HG02973 (cell line): ENCODE data around the gene SOX30.
A peak's percentile ranks its signal among the peaks of the same experiment; 100 is the strongest.

Source experiments
- ATAC-seq: cut with Tn5 transposase; IDR thresholded peaks from one replicate; pipeline ENCODE4 v1.9.1; 2021; ENCODE audit warnings: moderate library complexity; ENCODE audit not compliant: unreplicated experiment

The SOX30 gene

GRCh38 chr5:157610990-157611389 lies 41.2 kb downstream of the SOX30 start:
- ATAC-seq, result no peak

- ATAC-seq, result no peak
Measured at GRCh38 chr5:157608972-157609565, 43.2 kb downstream of the SOX30 start.

GRCh38 chr5:157607371-157608161 lies 44.7 kb downstream of the SOX30 start:
- ATAC-seq, result peak; percentile 32

GRCh38 chr5:157606046-157606445 lies 46.2 kb downstream of the SOX30 start:
- no peak for ATAC-seq

- ATAC-seq, result no peak
Measured at GRCh38 chr5:157603333-157604190, 48.7 kb downstream of the SOX30 start.

- peak; percentile 45 for ATAC-seq
Measured at GRCh38 chr5:157602505-157602904, 49.7 kb downstream of the SOX30 start.

- no peak for ATAC-seq
Measured at GRCh38 chr5:157600252-157600651, 52.0 kb downstream of the SOX30 start.

- ATAC-seq, result no peak
Measured at GRCh38 chr5:157599565-157599964, 52.7 kb downstream of the SOX30 start.

- peak; percentile 37 for ATAC-seq
Measured at GRCh38 chr5:157598350-157598936, 53.8 kb downstream of the SOX30 start.

GRCh38 chr5:157597277-157597676 lies 55.0 kb downstream of the SOX30 start:
- no peak for ATAC-seq

GRCh38 chr5:157596487-157596886 lies 55.8 kb downstream of the SOX30 start:
- ATAC-seq, result peak; percentile 73

- no peak for ATAC-seq
Measured at GRCh38 chr5:157594675-157595459, 57.4 kb downstream of the SOX30 start.

- no peak for ATAC-seq
Measured at GRCh38 chr5:157594257-157594656, 58.0 kb downstream of the SOX30 start.

- no peak for ATAC-seq
Measured at GRCh38 chr5:157593052-157593757, 59.0 kb downstream of the SOX30 start.

GRCh38 chr5:157592594-157592993 lies 59.6 kb downstream of the SOX30 start:
- peak; percentile 21 for ATAC-seq

- no peak for ATAC-seq
Measured at GRCh38 chr5:157590478-157590877, 61.8 kb downstream of the SOX30 start.

GRCh38 chr5:157584628-157585027 lies 67.6 kb downstream of the SOX30 start:
- ATAC-seq, result no peak

GRCh38 chr5:157582731-157583620 lies 69.3 kb downstream of the SOX30 start:
- ATAC-seq, result peak; percentile 59

- ATAC-seq, result no peak
Measured at GRCh38 chr5:157581901-157582300, 70.3 kb downstream of the SOX30 start.
